Right lobe of liver (tissue), 4 donors: ENCODE results near the gene LRP3.

Source experiments
- CTCF ChIP-seq, 4 donors: fragments of 200-600 bp in 3 of 4; fragments of 450-650 bp in 1 of 4; IDR thresholded peaks; one replicate each; pipeline versions ENCODE4 v1.5.1 to v1.8.0; 2016 to 2022; ENCODE audit warnings: antibody characterized with exemption in 4 of 4, mild to moderate bottlenecking in 2 of 4
- POLR2A ChIP-seq: fragments of 450-650 bp; IDR thresholded peaks from one replicate; pipeline ENCODE4 v1.6.1; 2017; ENCODE audit warnings: antibody characterized with exemption, mild to moderate bottlenecking
- donor health status: DM: no; HTN: no; CAD: no.
- donor health status: DM: no; HTN: no; CAD: no.
- donor health status: DM: no; HTN: yes; CAD: no.

GRCh38 chr19:33171222-33171795, 22.8 kb upstream of the LRP3 start:
- TF ChIP-seq CTCF (IDR thresholded peaks at IDR 0.05) (no peak), POLR2A (no peak)
